H1 (cell line): ENCODE measurements around the gene CREBBP. TPM values are rescaled to one million over a fixed set of nuclear protein-coding genes. Genes with fewer than 3 reads are reported as not detected.

Experiments used
- E2F6 ChIP-seq: IDR thresholded peaks from 2 replicates; pipeline ENCODE4 v1.6.1; 2012; ENCODE audit warnings: inconsistent platforms
- SIX5 ChIP-seq: IDR thresholded peaks from 2 replicates; pipeline ENCODE4 v1.6.1; 2011; ENCODE audit warnings: mild to moderate bottlenecking, low read depth, low read length
- polyA plus RNA-seq, 7 experiments: library from polyadenylated mRNA; depleted of rRNA in 3 of 7; stranded (reverse) in 5 of 7; unstranded in 2 of 7; fragments of >200 nt in 5 of 7; fragments of 200-250 nt in 2 of 7; gene quantifications; 1 replicate in 5 of 7; 2 replicates in 1 of 7; 4 replicates in 1 of 7; pipeline versions ENCODE4 v1.2.1 to v1.2.3, GENCODE V29; 2011 to 2013; ENCODE audit warnings: missing spikeins in 2 of 7, mixed read lengths in 2 of 7
- total RNA-seq: library from RNA; stranded (reverse); fragmentation: NEBNext Ultra II Directional; extraction: Animal tissue kit (Norgen Biotek cat#: 25700); gene quantifications from 2 replicates; pipeline ENCODE4 v1.2.1, GENCODE V29; 2021

Gene CREBBP
- total and polyA plus RNA-seq, 2 of the 8 experiments (the other 6 are each of a cell fraction or from before 2014, with no cell fraction given): 10.0 to 60.1 TPM

- no peak for TF ChIP-seq E2F6
- no peak for TF ChIP-seq SIX5
These were observed 83.0 kb downstream of the CREBBP start (continued) for GRCh38 chr16:3797473-3797872.
